ENCODE data around the gene NACA.
"Not testable (repeated sequence)": the region's sequence is repeated elsewhere in the genome, so short reads cannot be mapped to it uniquely, and the experiment has no call there.

The NACA gene

DNA sequence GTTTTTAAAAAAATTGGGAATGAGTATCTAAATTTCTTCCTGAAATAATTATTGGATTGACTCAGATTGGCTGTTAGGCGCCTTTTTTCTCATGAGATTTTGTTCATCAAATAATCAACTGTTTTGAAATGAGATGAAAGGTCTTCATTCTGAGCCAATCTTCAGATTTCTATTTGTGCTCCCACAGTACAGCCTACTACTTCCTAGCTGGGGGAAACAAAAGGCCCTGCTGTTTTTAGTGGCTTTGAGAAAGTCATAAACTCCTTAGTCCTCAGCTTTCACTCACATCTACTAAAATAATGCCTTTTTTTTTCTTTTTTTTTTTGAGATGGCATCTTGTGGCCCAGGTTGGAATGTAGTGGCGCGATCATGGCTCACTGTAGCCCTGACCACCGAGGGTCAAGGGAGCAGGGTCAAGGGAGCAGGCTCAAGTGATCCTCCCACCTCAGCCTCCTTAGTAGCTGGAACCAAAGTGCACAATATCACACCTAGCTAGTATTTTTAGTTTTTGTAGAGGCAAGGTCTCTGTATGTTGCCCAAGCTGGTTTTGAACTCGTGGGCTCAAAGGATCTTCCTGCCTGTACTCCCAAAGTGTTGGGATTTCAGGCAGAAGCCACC, 15.2 kb downstream of the NACA start:
- DNase-seq (ENCODE audit: low read depth): no peak
- H3K4me3 ChIP-seq (ENCODE audit: low read length): no peak overlapping the region
- TF ChIP-seq, protein P1, sequence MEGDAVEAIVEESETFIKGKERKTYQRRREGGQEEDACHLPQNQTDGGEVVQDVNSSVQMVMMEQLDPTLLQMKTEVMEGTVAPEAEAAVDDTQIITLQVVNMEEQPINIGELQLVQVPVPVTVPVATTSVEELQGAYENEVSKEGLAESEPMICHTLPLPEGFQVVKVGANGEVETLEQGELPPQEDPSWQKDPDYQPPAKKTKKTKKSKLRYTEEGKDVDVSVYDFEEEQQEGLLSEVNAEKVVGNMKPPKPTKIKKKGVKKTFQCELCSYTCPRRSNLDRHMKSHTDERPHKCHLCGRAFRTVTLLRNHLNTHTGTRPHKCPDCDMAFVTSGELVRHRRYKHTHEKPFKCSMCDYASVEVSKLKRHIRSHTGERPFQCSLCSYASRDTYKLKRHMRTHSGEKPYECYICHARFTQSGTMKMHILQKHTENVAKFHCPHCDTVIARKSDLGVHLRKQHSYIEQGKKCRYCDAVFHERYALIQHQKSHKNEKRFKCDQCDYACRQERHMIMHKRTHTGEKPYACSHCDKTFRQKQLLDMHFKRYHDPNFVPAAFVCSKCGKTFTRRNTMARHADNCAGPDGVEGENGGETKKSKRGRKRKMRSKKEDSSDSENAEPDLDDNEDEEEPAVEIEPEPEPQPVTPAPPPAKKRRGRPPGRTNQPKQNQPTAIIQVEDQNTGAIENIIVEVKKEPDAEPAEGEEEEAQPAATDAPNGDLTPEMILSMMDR (conservative IDR thresholded peaks at IDR 0.05; ENCODE audit: low read length): no peak

DNA sequence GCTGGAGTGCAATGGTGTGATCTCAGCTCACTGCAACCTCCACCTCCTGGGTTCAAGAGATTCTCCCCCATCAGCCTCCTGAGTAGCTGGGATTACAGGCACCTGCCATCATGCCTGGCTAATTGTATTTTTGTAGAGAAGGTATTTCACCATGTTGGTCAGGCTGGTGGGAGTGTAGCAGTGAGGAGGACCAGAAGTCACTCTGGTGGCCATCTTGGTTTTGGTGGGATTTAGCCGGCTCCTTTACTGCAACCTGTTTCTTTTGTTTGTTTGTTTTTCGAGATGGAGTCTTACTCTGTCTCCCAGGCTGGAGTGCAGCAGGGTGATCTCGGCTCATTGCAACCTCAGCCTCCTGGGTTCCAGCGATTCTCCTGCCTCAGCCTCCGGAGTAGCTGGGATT, 20.6 kb downstream of the NACA start:
- H3K4me3 ChIP-seq (ENCODE audit: low read length); DNase-seq (ENCODE audit: low read depth): not testable (repeated sequence)

DNA sequence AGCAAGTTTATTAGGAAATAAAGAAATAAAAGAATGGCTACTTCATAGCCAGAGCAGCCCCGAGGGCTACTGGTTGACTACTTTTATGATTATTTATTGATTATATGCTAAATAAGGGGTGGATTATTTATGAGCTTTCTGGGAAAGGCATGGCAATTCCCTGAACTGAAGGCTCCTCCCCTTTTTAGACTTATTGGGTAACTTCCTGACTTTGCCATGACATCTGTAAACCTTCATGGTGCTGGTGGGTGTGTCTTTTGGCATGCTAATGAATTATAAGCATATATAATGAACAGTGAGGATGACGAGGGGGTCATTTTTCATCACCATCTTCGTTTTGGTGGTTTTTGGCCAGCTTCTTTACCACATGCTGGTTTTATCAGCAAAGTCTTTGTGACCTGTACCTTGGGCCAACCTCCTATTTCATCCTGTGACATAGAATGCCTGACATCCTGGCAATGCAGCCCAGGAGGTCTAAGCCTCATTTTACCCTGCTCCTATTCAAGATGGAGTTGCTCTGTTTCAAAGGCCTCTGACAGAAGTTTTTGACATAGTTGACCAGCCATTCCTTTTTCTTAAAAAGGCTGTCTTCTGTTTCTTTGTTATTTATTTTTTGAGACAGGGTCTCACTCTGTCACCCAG, 26.0 kb downstream of the NACA start:
- DNase-seq (ENCODE audit: low read depth): peak; percentile 15
- TF ChIP-seq, protein P1 (conservative IDR thresholded peaks at IDR 0.05; ENCODE audit: low read length): no peak
- H3K4me3 ChIP-seq (ENCODE audit: low read length): no peak overlapping the region

DNA sequence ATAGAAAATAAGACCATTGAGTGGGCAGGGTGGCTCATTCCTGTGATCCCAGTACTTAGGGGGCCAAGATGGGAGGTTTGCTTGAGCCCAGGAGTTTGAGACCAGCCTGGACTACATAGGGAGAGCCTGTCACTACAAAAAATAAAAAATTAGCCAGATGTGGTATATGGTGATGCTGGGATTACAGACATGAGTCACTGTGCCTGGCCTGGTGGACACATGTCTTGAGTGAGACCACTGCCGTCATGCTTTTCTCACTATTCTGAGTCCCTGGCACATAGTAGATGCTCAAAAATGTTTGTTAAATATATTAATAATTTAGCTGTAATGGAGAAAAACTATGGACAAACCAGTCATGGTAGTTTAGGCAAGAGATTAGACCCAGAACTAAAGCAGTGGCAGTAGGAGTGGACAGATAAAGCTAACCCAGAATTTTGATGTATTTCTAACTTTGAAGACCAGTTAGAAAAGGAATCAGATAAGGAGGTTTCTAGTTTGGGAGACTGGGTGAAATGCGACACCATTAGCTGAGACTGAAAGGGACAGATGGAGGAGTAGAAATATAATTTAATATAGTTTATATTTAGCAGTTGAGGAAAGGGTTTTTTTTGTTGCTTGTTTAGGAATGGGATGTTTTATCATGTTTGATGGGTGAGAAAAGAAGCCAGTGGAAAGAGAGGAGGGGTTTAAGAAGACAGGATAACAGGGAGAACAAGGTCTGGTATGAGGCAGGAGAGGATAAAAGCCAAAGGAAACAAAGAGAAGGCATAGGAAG, 29.6 kb downstream of the NACA start:
- H3K4me3 ChIP-seq (ENCODE audit: low read length): no peak overlapping the region
- TF ChIP-seq, protein P1 (conservative IDR thresholded peaks at IDR 0.05; ENCODE audit: low read length): no peak
- DNase-seq (ENCODE audit: low read depth): peak; percentile 44

DNA sequence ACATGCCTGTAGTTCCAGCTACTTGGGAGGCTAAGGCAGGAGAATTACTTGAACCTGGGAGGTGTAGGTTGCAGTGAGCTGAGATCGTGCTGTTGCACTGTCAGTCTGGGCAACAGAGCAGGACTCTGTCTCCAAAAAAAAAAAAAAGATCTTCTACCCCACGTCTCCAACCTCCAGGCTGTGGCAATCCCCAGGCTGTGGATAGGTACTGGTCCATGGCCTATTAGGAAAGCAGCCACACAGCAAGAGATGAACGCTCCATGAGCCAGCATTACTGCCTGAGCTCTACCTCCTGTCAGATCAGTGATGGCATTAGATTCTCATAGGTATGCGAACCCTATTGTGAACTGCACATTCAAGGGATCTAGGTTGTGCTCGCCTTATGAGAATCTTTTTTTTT, 30.9 kb downstream of the NACA start:
- TF ChIP-seq, protein P1 (conservative IDR thresholded peaks at IDR 0.05; ENCODE audit: low read length): no peak
- H3K4me3 ChIP-seq (ENCODE audit: low read length): no peak overlapping the region
- no peak for DNase-seq (ENCODE audit: low read depth)

DNA sequence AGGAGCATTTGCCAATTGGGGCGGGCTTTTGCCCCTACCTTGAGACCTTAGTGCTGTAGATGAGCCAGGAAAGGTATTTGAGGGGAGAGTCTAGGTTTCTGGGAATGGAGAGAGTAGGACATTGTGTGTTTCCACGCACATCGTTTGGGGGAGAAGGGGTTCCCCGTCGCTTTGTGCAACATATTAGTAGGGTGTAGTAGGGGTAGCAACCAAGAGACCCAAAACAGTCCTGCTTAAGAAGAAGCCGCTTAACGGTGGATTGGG, 36.3 kb downstream of the NACA start:
- peak overlapping the region; percentile 80 for H3K4me3 ChIP-seq (ENCODE audit: low read length)
- DNase-seq (ENCODE audit: low read depth): no peak
- TF ChIP-seq, protein P1 (conservative IDR thresholded peaks at IDR 0.05; ENCODE audit: low read length): no peak

DNA sequence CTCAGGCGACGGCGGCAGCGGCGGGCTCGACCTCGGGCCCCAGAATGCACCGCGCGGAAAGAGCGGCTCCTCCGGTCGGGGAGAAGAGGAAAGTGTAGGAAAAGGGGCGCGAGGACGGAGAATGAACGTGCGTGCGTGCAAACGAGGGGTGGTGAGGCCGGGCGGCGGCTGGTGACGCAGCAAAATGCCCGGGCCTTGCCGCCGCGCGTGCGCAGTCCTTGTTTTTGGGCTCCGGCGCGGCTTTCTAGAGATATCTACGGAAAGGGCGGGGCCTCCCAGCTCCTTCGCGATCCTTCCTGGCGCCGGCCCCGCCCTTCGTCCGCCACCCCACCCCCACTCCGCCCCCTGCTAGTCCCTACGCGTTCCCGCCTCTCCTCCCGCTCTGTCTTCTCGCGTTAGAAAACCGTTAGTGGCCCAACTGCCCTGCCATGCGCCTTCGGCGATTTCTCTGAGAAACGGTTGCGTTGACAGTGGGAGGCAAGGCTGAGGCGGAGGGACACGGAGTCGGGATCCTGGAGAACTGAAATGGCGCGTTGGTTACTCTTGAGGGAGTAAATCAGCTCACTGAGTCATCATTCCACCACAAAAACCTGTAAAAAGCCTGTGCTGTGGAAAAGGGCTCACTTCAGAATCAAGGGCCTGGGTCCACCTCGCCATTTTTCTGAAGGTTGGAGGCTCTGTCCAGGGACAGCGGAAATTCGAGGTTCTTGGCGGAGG, 36.8 kb downstream of the NACA start, which contains the start of gene PTGES3:
PTGES3 (minus strand) TSS at position 156 of the 717 bp plus-strand sequence. CDS start 285 bp downstream, outside the sequence.
- peak; percentile 97 for DNase-seq (ENCODE audit: low read depth)
- H3K4me3 ChIP-seq (ENCODE audit: low read length): peak within 1 kb of the TSS; percentile 97
- TF ChIP-seq, protein P1 (conservative IDR thresholded peaks at IDR 0.05; ENCODE audit: low read length): no peak
